A549 (cell line): ENCODE data around the gene RAP1GAP2. TPM values are rescaled to one million over a fixed set of nuclear protein-coding genes. Genes with fewer than 3 reads are reported as not detected.
"Not testable (repeated sequence)": the region's sequence is repeated elsewhere in the genome, so short reads cannot be mapped to it uniquely, and the experiment has no call there.

ENCODE experiments used
- ATAC-seq, 2 experiments: fragments of 200-7000 bp in 1 of 2; fragments of >200 bp in 1 of 2; cut with Nextera tagmentation in 1 of 2; cut with Tn5 transposase in 1 of 2; 3 replicates each; pipeline versions ENCODE4 v1.8.0 to v1.9.1; 2018 to 2020; ENCODE audit warnings: mild to moderate bottlenecking in 1 of 2, moderate library complexity in 1 of 2
- CTCF ChIA-PET: fragments of 300-600 bp; sonication (Branson Sonifier 250); formaldehyde crosslinking; extraction: SDS; loops from one replicate; lab custom pipeline; 2021; ENCODE audit warnings: antibody characterized with exemption, inconsistent platforms; lab: Yijun Ruan, JAX
- POLR2A ChIA-PET: fragments of 350-600 bp; formaldehyde crosslinking; extraction: SDS; loops from one replicate; lab custom pipeline; 2021; ENCODE audit warnings: antibody characterized with exemption, inconsistent platforms; lab: Yijun Ruan, JAX
- DNase-seq, 2 experiments: peaks; one replicate each; pipeline versions ENCODE4 v3.0.0 to v3.0.0-alpha.2; 2011 to 2016; ENCODE audit warnings: low read depth in 1 of 2, low spot score in 1 of 2
- FAIRE-seq: peaks from 2 replicates; lab custom pipeline; 2011; peaks lifted over from hg19 to GRCh38; lab: Jason Lieb, UNC
- H3K27ac ChIP-seq, 2 experiments: fragments of >200 bp; sonication (Bioruptor Twin); formaldehyde crosslinking; 3 replicates each; pipeline ENCODE4 v1.5.1; 2016 to 2017
- H3K4me1 ChIP-seq: fragments of >200 bp; sonication (Bioruptor Twin); formaldehyde crosslinking; 3 replicates; pipeline ENCODE4 v1.6.1; 2016
- H3K4me2 ChIP-seq: fragments of >200 bp; sonication (Bioruptor Twin); formaldehyde crosslinking; 3 replicates; pipeline ENCODE4 v1.6.1; 2016
- H3K4me3 ChIP-seq: fragments of >200 bp; sonication (Bioruptor Twin); formaldehyde crosslinking; 3 replicates; pipeline ENCODE4 v1.5.1; 2016
- H3K9me3 ChIP-seq: fragments of >200 bp; sonication (Bioruptor Twin); formaldehyde crosslinking; 3 replicates; pipeline ENCODE4 v1.6.1; 2016
- ATOH8 ChIP-seq: fragments of 250-450 bp; sonication (Bioruptor Pico); IDR thresholded peaks from 2 replicates; pipeline ENCODE4 v1.5.0; 2020; ENCODE audit warnings: low read depth, mild to moderate bottlenecking, moderate library complexity
- BCL3 ChIP-seq: fragments of >200 bp; sonication (Bioruptor Twin); formaldehyde crosslinking; IDR thresholded peaks from 3 replicates; pipeline ENCODE4 v1.6.1; 2016
- BHLHE40 ChIP-seq: IDR thresholded peaks from 2 replicates; pipeline ENCODE4 v1.6.1; 2012; ENCODE audit warnings: low read depth, low read length, inconsistent platforms
- CEBPB ChIP-seq, 2 experiments: fragments of >200 bp in 1 of 2; sonication (Bioruptor Twin) in 1 of 2; formaldehyde crosslinking in 1 of 2; IDR thresholded peaks; 2 replicates each; pipeline ENCODE4 v1.6.1; 2012 to 2016
- CTCF ChIP-seq: fragments of >200 bp; sonication (Bioruptor Twin); formaldehyde crosslinking; IDR thresholded peaks from 3 replicates; pipeline ENCODE4 v1.5.1; 2016
- ELK1 ChIP-seq: fragments of 150-350 bp; IDR thresholded peaks from 2 replicates; pipeline ENCODE4 v1.6.1; 2014; ENCODE audit warnings: low read depth, mild to moderate bottlenecking, low read length
- FOSL2 ChIP-seq, 2 experiments: fragments of 450-650 bp in 1 of 2; fragments of >200 bp in 1 of 2; sonication (Bioruptor Twin) in 1 of 2; formaldehyde crosslinking; IDR thresholded peaks; 2 replicates each; pipeline versions ENCODE4 v1.5.0 to v1.6.1; 2016 to 2020; ENCODE audit warnings: mild to moderate bottlenecking in 1 of 2, moderate library complexity in 1 of 2
- GATA3 ChIP-seq: IDR thresholded peaks from 2 replicates; pipeline ENCODE4 v1.6.1; 2012; ENCODE audit warnings: borderline replicate concordance
- HDAC2 ChIP-seq: fragments of 200-600 bp; sonication (generic); IDR thresholded peaks from 2 replicates; pipeline ENCODE4 v1.6.1; 2016
- HEYL ChIP-seq: fragments of 250-450 bp; sonication (Bioruptor Pico); IDR thresholded peaks from 2 replicates; pipeline ENCODE4 v1.8.0; 2021; ENCODE audit warnings: mild to moderate bottlenecking, moderate library complexity
- HOXB13 ChIP-seq: fragments of 250-450 bp; sonication (Bioruptor Pico); IDR thresholded peaks from 2 replicates; pipeline ENCODE4 v1.5.0; 2020; ENCODE audit warnings: low read depth, mild to moderate bottlenecking, moderate library complexity
- JUN ChIP-seq, 2 experiments: fragments of >200 bp; sonication (Bioruptor Twin); formaldehyde crosslinking; IDR thresholded peaks; 2 replicates in 1 of 2; 3 replicates in 1 of 2; pipeline ENCODE4 v1.6.1; 2016 to 2017
- MAZ ChIP-seq: fragments of 150-350 bp; IDR thresholded peaks from 2 replicates; pipeline ENCODE4 v1.6.1; 2014; ENCODE audit warnings: antibody characterized with exemption, low read depth, low read length, borderline replicate concordance
- NFE2L2 ChIP-seq: fragments of 150-350 bp; conservative IDR thresholded peaks from 2 replicates; pipeline ENCODE4 v1.6.1; 2014; ENCODE audit warnings: low read length
- NPAS2 ChIP-seq: fragments of 250-450 bp; sonication (Bioruptor Pico); IDR thresholded peaks from 2 replicates; pipeline ENCODE4 v1.8.0; 2022; ENCODE audit warnings: mild to moderate bottlenecking, moderate library complexity, borderline replicate concordance
- NR3C1 ChIP-seq: fragments of >200 bp; sonication (Bioruptor Twin); formaldehyde crosslinking; IDR thresholded peaks from 3 replicates; pipeline ENCODE4 v1.6.1; 2017
- PBX3 ChIP-seq: IDR thresholded peaks from 2 replicates; pipeline ENCODE4 v1.6.1; 2012
- SREBF2 ChIP-seq: fragments of 450-650 bp; IDR thresholded peaks from 2 replicates; pipeline ENCODE4 v1.6.1; 2014; ENCODE audit warnings: mild to moderate bottlenecking, moderate library complexity
- TFCP2L1 ChIP-seq: fragments of 250-450 bp; sonication (Bioruptor Pico); IDR thresholded peaks from 2 replicates; pipeline ENCODE4 v1.5.0; 2021; ENCODE audit warnings: mild to moderate bottlenecking
- TP53 ChIP-seq: fragments of 250-450 bp; sonication (Bioruptor Pico); IDR thresholded peaks from 2 replicates; pipeline ENCODE4 v1.5.0; 2021; ENCODE audit warnings: mild to moderate bottlenecking, moderate library complexity
- USF2 ChIP-seq: fragments of 450-650 bp; IDR thresholded peaks from 2 replicates; pipeline ENCODE4 v1.6.1; 2014; ENCODE audit warnings: antibody characterized with exemption
- ZC3H11A ChIP-seq: fragments of 450-650 bp; IDR thresholded peaks from 2 replicates; pipeline ENCODE4 v1.6.1; 2014; ENCODE audit warnings: antibody characterized with exemption, mild to moderate bottlenecking
- ZNF302 ChIP-seq: fragments of 250-450 bp; sonication (Bioruptor Pico); IDR thresholded peaks from 2 replicates; pipeline ENCODE4 v1.9.0; 2021; ENCODE audit warnings: inconsistent platforms, mild to moderate bottlenecking, moderate library complexity
- ZSCAN20 ChIP-seq: fragments of 250-450 bp; sonication (Bioruptor Pico); IDR thresholded peaks from 2 replicates; pipeline ENCODE4 v1.8.0; 2022; ENCODE audit warnings: mild to moderate bottlenecking, moderate library complexity
- WGBS: methylation state at CpG from one replicate; pipeline ENCODE4 v1.1.6; 2017; ENCODE audit errors: missing lambda C conversion rate; 5-methylcytosine and 5-hydroxymethylcytosine counted together
- polyA plus RNA-seq, 4 experiments: library from polyadenylated mRNA; depleted of rRNA in 3 of 4; stranded (reverse); fragments of >200 nt; fragmentation: RNase III in 1 of 4; extraction: RNeasy Plus Mini Kit Qiagen cat#74134 plus additional on column Dnase treatment in 1 of 4; gene quantifications; 2 replicates in 3 of 4; 3 replicates in 1 of 4; pipeline ENCODE4 v1.2.3, GENCODE V29; 2011 to 2017

The RAP1GAP2 gene
- polyA plus RNA-seq, 2 of the 4 experiments (the other 2 are of a cell fraction): 8.3 to 20.8 TPM

GRCh38 chr17:2985318-2985717, 189.1 kb downstream of the RAP1GAP2 start:
- WGBS: 97% methylated on average over 5 of the region's 5 CpGs
- Histone ChIP-seq H3K4me2 (no peak overlapping the region), H3K27ac (no peak overlapping the region), H3K9me3 (no peaks in the 10 kb centered on the region), H3K4me1 (peaks cover 12% of the 10 kb centered on the region), H3K4me3 (no peak overlapping the region)
- DNase-seq (no peak), FAIRE-seq (no peak), ATAC-seq (no peak)
- TF ChIP-seq ZNF302 (no peak), BHLHE40 (no peak), NR3C1 (no peak), HDAC2 (no peak), TP53 (CRISPR knock-in tag) (no peak), GATA3 (no peak), HEYL (CRISPR knock-in tag) (no peak), ZSCAN20 (CRISPR knock-in tag) (no peak), TFCP2L1 (CRISPR knock-in tag) (no peak), NFE2L2 (no peak), JUN (IDR thresholded peaks at IDR 0.05) (no peak), HOXB13 (no peak), ATOH8 (CRISPR knock-in tag) (no peak), NPAS2 (CRISPR knock-in tag) (no peak), CEBPB (IDR thresholded peaks at IDR 0.05) (no peak), FOSL2 (IDR thresholded peaks at IDR 0.05) (no peak), FOSL2 (CRISPR knock-in tag; IDR thresholded peaks at IDR 0.05) (no peak), PBX3 (no peak), ZC3H11A (no peak)
- CTCF ChIA-PET: interaction anchor here (0.6 to 3.3 kb wide), 5 partner anchors 8 to 136 kb away, joined by 3 to 25 read pairs (median 4); no protein-coding TSS in a partner anchor
- POLR2A ChIA-PET: no interaction called here

GRCh38 chr17:2986925-2987324, 190.7 kb downstream of the RAP1GAP2 start:
- 85% methylated on average over 5 of the region's 5 CpGs for WGBS
- no peak for TF ChIP-seq ELK1
- TF ChIP-seq CTCF: no peak
- TF ChIP-seq BCL3: no peak
- no peak for TF ChIP-seq MAZ
- no peak for TF ChIP-seq SREBF2
- no peak for TF ChIP-seq USF2
- TF ChIP-seq, all 56 proteins: peak for 0
- Histone ChIP-seq H3K4me2 (no peak overlapping the region), H3K9me3 (no peaks in the 10 kb centered on the region), H3K4me1 (peaks cover 12% of the 10 kb centered on the region), H3K27ac (no peak overlapping the region), H3K4me3 (no peak overlapping the region)
- ChIA-PET CTCF (interaction anchor here (0.8 to 3.3 kb wide), 6 partner anchors 16 to 138 kb away, joined by 4 to 25 read pairs (median 5); no protein-coding TSS in a partner anchor), POLR2A (interaction anchor here (0.6 kb wide), 1 partner anchor 99 kb away, joined by 6 read pairs; no protein-coding TSS in a partner anchor)
- FAIRE-seq: no peak
- no peak for DNase-seq
- ATAC-seq: no peak

GRCh38 chr17:2989396-2989795, 193.2 kb downstream of the RAP1GAP2 start:
- DNase-seq, POLR2A ChIA-PET, H3K9me3 ChIP-seq, H3K27ac ChIP-seq, FAIRE-seq, ATAC-seq, H3K4me3 ChIP-seq, H3K4me2 ChIP-seq, H3K4me1 ChIP-seq: not testable (repeated sequence)
- CTCF ChIA-PET: interaction anchor here (2.6 to 9.1 kb wide), 3 partner anchors 15 to 140 kb away, joined by 6 to 79 read pairs (median 11); no protein-coding TSS in a partner anchor
- 86% methylated on average over 11 of the region's 11 CpGs for WGBS
